HepG2 (cell line): ENCODE data around the gene C11orf91. TPM values are rescaled to one million over a fixed set of nuclear protein-coding genes. Genes with fewer than 3 reads are reported as not detected.

Source experiments
- ATAC-seq: fragments of 200-7000 bp; cut with Tn5 transposase; 3 replicates; pipeline ENCODE4 v1.9.1; 2020; ENCODE audit warnings: mild to moderate bottlenecking, moderate library complexity
- BruUV-seq: library from RNA; stranded (reverse); fragments of 400-500 nt; replicated peaks from 2 replicates; lab custom pipeline; 2021; lab: Mats Ljungman, UMichigan
- CTCF ChIA-PET: fragments of 300-600 bp; formaldehyde crosslinking; extraction: SDS; loops from one replicate; lab custom pipeline; 2021; ENCODE audit warnings: low total read pairs, inconsistent platforms, low intra/inter-chr PET ratio; lab: Yijun Ruan, JAX
- POLR2A ChIA-PET: fragments of 350-600 bp; sonication (Branson Sonifier 250); formaldehyde crosslinking; loops from one replicate; lab custom pipeline; 2020; ENCODE audit warnings: antibody characterized with exemption, inconsistent platforms; lab: Yijun Ruan, JAX
- DNase-seq: peaks from one replicate; pipeline ENCODE4 v3.0.0-alpha.2; 2015; ENCODE audit warnings: low spot score
- FAIRE-seq: peaks from 3 replicates; lab custom pipeline; 2011; peaks lifted over from hg19 to GRCh38; lab: Jason Lieb, UNC
- H2AFZ ChIP-seq: one replicate; pipeline ENCODE4 v1.6.1; 2011; ENCODE audit warnings: low read length, inconsistent platforms
- H3K27ac ChIP-seq: fragments of 300-600 bp; 3 replicates; pipeline ENCODE4 v1.8.0; 2011; ENCODE audit warnings: mixed run types, mild to moderate bottlenecking, mixed read lengths, low read length, inconsistent platforms; ENCODE audit not compliant: insufficient read depth; ENCODE audit errors: extremely low read length
- H3K27me3 ChIP-seq, 2 experiments: fragments of 200-600 bp in 1 of 2; 2 replicates in 1 of 2; 3 replicates in 1 of 2; pipeline versions ENCODE4 v1.6.0 to v1.8.0; 2011; ENCODE audit warnings: low read length in 2 of 2, mild to moderate bottlenecking in 2 of 2, moderate library complexity in 2 of 2, inconsistent platforms in 1 of 2; ENCODE audit not compliant: insufficient read depth in 2 of 2, control insufficient read depth in 1 of 2
- H3K36me3 ChIP-seq, 2 experiments: fragments of 200-600 bp in 1 of 2; replicated peaks in 1 of 2; 2 replicates in 1 of 2; 3 replicates in 1 of 2; pipeline versions ENCODE4 v1.5.1 to v1.8.0; 2011; ENCODE audit warnings: low read length in 2 of 2, inconsistent platforms in 1 of 2; ENCODE audit not compliant: insufficient read depth in 2 of 2, control insufficient read depth in 1 of 2
- H3K4me1 ChIP-seq: 2 replicates; pipeline ENCODE4 v1.5.1; 2012; ENCODE audit warnings: low read length, inconsistent platforms; ENCODE audit not compliant: insufficient read depth
- H3K4me2 ChIP-seq: 2 replicates; pipeline ENCODE4 v1.6.0; 2011; ENCODE audit warnings: low read depth, low read length, inconsistent platforms
- H3K4me3 ChIP-seq, 3 experiments: fragments of 200-600 bp in 1 of 3; sonication (generic), shearing (Covaris generic) in 1 of 3; replicated peaks in 1 of 3; 2 replicates each; pipeline ENCODE4 v1.5.1; 2011 to 2016; ENCODE audit warnings: low read length in 3 of 3, inconsistent platforms in 2 of 3, low read depth in 2 of 3, mild to moderate bottlenecking in 2 of 3, control low read depth in 1 of 3, mixed read lengths in 1 of 3; ENCODE audit not compliant: insufficient read depth in 1 of 3
- H3K79me2 ChIP-seq: one replicate; pipeline ENCODE4 v1.6.1; 2011; ENCODE audit warnings: low read length, inconsistent platforms; ENCODE audit not compliant: insufficient read depth
- H3K9ac ChIP-seq: 2 replicates; pipeline ENCODE4 v1.6.0; 2011; ENCODE audit warnings: mild to moderate bottlenecking, low read depth, low read length, inconsistent platforms; ENCODE audit not compliant: insufficient read depth
- H3K9me3 ChIP-seq: 2 replicates; pipeline ENCODE4 v1.5.1; 2012; ENCODE audit warnings: mild to moderate bottlenecking, low read length
- H4K20me1 ChIP-seq: 2 replicates; pipeline ENCODE4 v1.6.0; 2011; ENCODE audit warnings: inconsistent platforms, mild to moderate bottlenecking, low read length, moderate library complexity; ENCODE audit not compliant: insufficient read depth
- ETV6 ChIP-seq: sonication (generic); formaldehyde crosslinking; conservative IDR thresholded peaks from 2 replicates; pipeline ENCODE4 v1.4.0; 2020; ENCODE audit warnings: missing genetic modification reagents
- GPBP1L1 ChIP-seq: sonication (generic); formaldehyde crosslinking; IDR thresholded peaks from 2 replicates; pipeline ENCODE4 v1.5.0; 2020; ENCODE audit warnings: mild to moderate bottlenecking, missing genetic modification reagents
- IKZF5 ChIP-seq: IDR thresholded peaks from 2 replicates; pipeline ENCODE4 v1.6.1; 2018; ENCODE audit warnings: missing genetic modification reagents, mild to moderate bottlenecking, missing compliant biosample characterization
- LRRFIP1 ChIP-seq: sonication (generic); formaldehyde crosslinking; conservative IDR thresholded peaks from 2 replicates; pipeline ENCODE4 v1.4.0; 2020; ENCODE audit warnings: missing genetic modification reagents
- MEIS1 ChIP-seq: sonication (generic); formaldehyde crosslinking; IDR thresholded peaks from 2 replicates; pipeline ENCODE4 v1.9.0; 2021; ENCODE audit warnings: mild to moderate bottlenecking, missing genetic modification reagents, moderate library complexity, borderline replicate concordance
- NCOA2 ChIP-seq: sonication (generic); formaldehyde crosslinking; IDR thresholded peaks from 2 replicates; pipeline ENCODE4 v1.8.0; 2022; ENCODE audit warnings: inconsistent platforms
- NR2F6 ChIP-seq, 2 experiments: IDR thresholded peaks; 2 replicates each; pipeline ENCODE4 v1.6.1; 2016; ENCODE audit warnings: antibody characterized with exemption in 1 of 2, mild to moderate bottlenecking in 1 of 2
- PLSCR1 ChIP-seq: sonication (generic); formaldehyde crosslinking; IDR thresholded peaks from 2 replicates; pipeline ENCODE4 v1.5.0; 2020; ENCODE audit warnings: missing genetic modification reagents, mild to moderate bottlenecking, borderline replicate concordance
- ZNF569 ChIP-seq: sonication (generic); formaldehyde crosslinking; IDR thresholded peaks from 2 replicates; pipeline ENCODE4 v1.5.0; 2020; ENCODE audit warnings: mild to moderate bottlenecking, missing genetic modification reagents, moderate library complexity, borderline replicate concordance
- ZNF646 ChIP-seq: sonication (generic); formaldehyde crosslinking; IDR thresholded peaks from 2 replicates; pipeline ENCODE4 v1.9.0; 2021; ENCODE audit warnings: mild to moderate bottlenecking, missing genetic modification reagents
- ZSCAN31 ChIP-seq: sonication (generic); formaldehyde crosslinking; IDR thresholded peaks from 2 replicates; pipeline ENCODE4 v1.5.0; 2020; ENCODE audit warnings: low read depth, mild to moderate bottlenecking, missing genetic modification reagents
- WGBS: methylation state at CpG from one replicate; pipeline ENCODE4 v1.1.6; 2017; ENCODE audit warnings: low lambda C conversion rate; 5-methylcytosine and 5-hydroxymethylcytosine counted together
- in situ Hi-C: cut with HindIII; loops from 2 replicates; pipeline ENCODE4 v1.10.0; 2017; ENCODE audit warnings: low pct_unique_long_range_greater_than_20kb; ENCODE audit not compliant: extremely low pct_ligation_motif_present
- intact Hi-C: fragments of 100-400 bp; cut with micrococcal nuclease; formaldehyde crosslinking; loops from one replicate; pipeline ENCODE4 v1.10.0; 2022; ENCODE audit not compliant: unreplicated experiment
- polyA plus RNA-seq, 8 experiments: library from polyadenylated mRNA; depleted of rRNA in 3 of 8; stranded (reverse) in 7 of 8; unstranded in 1 of 8; fragments of >200 nt; fragmentation: Illumina TruSeq in 4 of 8; extraction: Trizol in 4 of 8; gene quantifications; 2 replicates each; pipeline versions ENCODE4 v1.2.1 to v1.2.3, GENCODE V29; 2011 to 2016; ENCODE audit warnings: low read depth in 4 of 8, missing spikeins in 1 of 8, mixed read lengths in 1 of 8; ENCODE audit not compliant: insufficient read depth in 1 of 8
- total RNA-seq, 5 experiments: library from RNA; depleted of rRNA; stranded (reverse); fragments of >200 nt; fragmentation: Illumina TruSeq; extraction: Trizol; gene quantifications; 2 replicates each; pipeline ENCODE4 v1.2.3, GENCODE V29; 2016; ENCODE audit warnings: low read depth in 1 of 5

C11orf91 gene
- total and polyA plus RNA-seq, 2 of the 13 experiments (the other 11 are each of a cell fraction or from before 2014, with no cell fraction given): 0.35 TPM; not detected in 1

GRCh38 chr11:33737362-33737821 lies 36.8 kb upstream of the C11orf91 start:
- Histone ChIP-seq H3K79me2 (peaks cover 26% of the 10 kb centered on the region), H3K9me3 (no peaks in the 10 kb centered on the region), H3K9ac (peak overlapping the region; percentile 88), H3K4me2 (peak overlapping the region; percentile 99), H3K27me3 (no peaks in the 10 kb centered on the region; a peak in 1 of 5 replicates), H2AFZ (peak overlapping the region; percentile 66), H3K36me3 (no peaks in the 10 kb centered on the region), H4K20me1 (0 out of 2 replicates have a peak, but pooled peaks cover 7% of the 10 kb centered on the region), H3K4me1 (peaks cover 49% of the 10 kb centered on the region), H3K4me3 (peak overlapping the region; percentile 80 to 93 (median 92)), H3K27ac (peak overlapping the region; percentile 84)
- CTCF ChIA-PET: no interaction called here
- no TSS peak for BruUV-seq
- 37% methylated on average over 3 of the region's 3 CpGs for WGBS
- no peak for FAIRE-seq
- no peak for DNase-seq
- ATAC-seq: peak; percentile 9
- POLR2A ChIA-PET: interaction anchor here (0.8 to 3.3 kb wide), 4 partner anchors 13 to 45 kb away, joined by 3 to 63 read pairs (median 12); partner anchors contain the start of gene C11orf91
- intact Hi-C loops: loop anchor here (5.0 kb wide), 1 partner anchor 35 kb away; the partner anchor contains the start of gene FBXO3
- in situ Hi-C loops: no loop called here
- no peak for TF ChIP-seq NR2F6 (IDR thresholded peaks at IDR 0.05)
- no peak for TF ChIP-seq NR2F6 (CRISPR knock-in tag; IDR thresholded peaks at IDR 0.05)
- TF ChIP-seq PLSCR1 (CRISPR knock-in tag): no peak
- no peak for TF ChIP-seq ETV6
- no peak for TF ChIP-seq IKZF5
- TF ChIP-seq ZNF569 (CRISPR knock-in tag): no peak
- no peak for TF ChIP-seq ZNF646 (CRISPR knock-in tag)
- no peak for TF ChIP-seq MEIS1
- no peak for TF ChIP-seq ZSCAN31 (CRISPR knock-in tag)
- TF ChIP-seq LRRFIP1 (CRISPR knock-in tag): no peak
- TF ChIP-seq NCOA2 (CRISPR knock-in tag): no peak
- TF ChIP-seq GPBP1L1 (CRISPR knock-in tag): no peak
